Hepatocyte (in vitro differentiated cells): Measurements from ENCODE around the gene MINK1.

ENCODE experiments used
- EZH2 ChIP-seq: fragments of 200-600 bp; sonication (generic); IDR thresholded peaks from 2 replicates; pipeline ENCODE4 v1.6.1; 2016; ENCODE audit warnings: antibody characterized with exemption, mild to moderate bottlenecking, borderline replicate concordance
- EZH2phosphoT487 ChIP-seq: fragments of 200-600 bp; sonication (generic); IDR thresholded peaks from one replicate; pipeline ENCODE4 v1.6.1; 2018; ENCODE audit warnings: antibody characterized with exemption, mild to moderate bottlenecking, low read depth, moderate library complexity; ENCODE audit not compliant: unreplicated experiment, severe bottlenecking
- TF ChIP-seq, protein P1 (sequence below): fragments of 200-600 bp; sonication (generic); IDR thresholded peaks from 2 replicates; pipeline ENCODE4 v1.5.1; 2016; ENCODE audit warnings: antibody characterized with exemption, mild to moderate bottlenecking; ENCODE audit not compliant: poor library complexity

GRCh38 chr17:4921320-4921719 is 88.2 kb downstream of the MINK1 start:
- TF ChIP-seq, protein P1, sequence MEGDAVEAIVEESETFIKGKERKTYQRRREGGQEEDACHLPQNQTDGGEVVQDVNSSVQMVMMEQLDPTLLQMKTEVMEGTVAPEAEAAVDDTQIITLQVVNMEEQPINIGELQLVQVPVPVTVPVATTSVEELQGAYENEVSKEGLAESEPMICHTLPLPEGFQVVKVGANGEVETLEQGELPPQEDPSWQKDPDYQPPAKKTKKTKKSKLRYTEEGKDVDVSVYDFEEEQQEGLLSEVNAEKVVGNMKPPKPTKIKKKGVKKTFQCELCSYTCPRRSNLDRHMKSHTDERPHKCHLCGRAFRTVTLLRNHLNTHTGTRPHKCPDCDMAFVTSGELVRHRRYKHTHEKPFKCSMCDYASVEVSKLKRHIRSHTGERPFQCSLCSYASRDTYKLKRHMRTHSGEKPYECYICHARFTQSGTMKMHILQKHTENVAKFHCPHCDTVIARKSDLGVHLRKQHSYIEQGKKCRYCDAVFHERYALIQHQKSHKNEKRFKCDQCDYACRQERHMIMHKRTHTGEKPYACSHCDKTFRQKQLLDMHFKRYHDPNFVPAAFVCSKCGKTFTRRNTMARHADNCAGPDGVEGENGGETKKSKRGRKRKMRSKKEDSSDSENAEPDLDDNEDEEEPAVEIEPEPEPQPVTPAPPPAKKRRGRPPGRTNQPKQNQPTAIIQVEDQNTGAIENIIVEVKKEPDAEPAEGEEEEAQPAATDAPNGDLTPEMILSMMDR: no peak
- TF ChIP-seq EZH2phosphoT487: no peak
- no peak for TF ChIP-seq EZH2
